Loucy (cell line): ENCODE data around the gene PAX6.

Source experiments
- EZH2phosphoT487 ChIP-seq: fragments of 200-600 bp; IDR thresholded peaks from 2 replicates; pipeline ENCODE4 v1.6.1; 2018; ENCODE audit warnings: antibody characterized with exemption, mild to moderate bottlenecking, moderate library complexity, borderline replicate concordance
- TF ChIP-seq, protein P1 (sequence below): fragments of 200-600 bp; sonication (generic); conservative IDR thresholded peaks from 2 replicates; pipeline ENCODE4 v1.5.1; 2014; ENCODE audit warnings: mild to moderate bottlenecking, antibody characterized with exemption, low read length

DNA sequence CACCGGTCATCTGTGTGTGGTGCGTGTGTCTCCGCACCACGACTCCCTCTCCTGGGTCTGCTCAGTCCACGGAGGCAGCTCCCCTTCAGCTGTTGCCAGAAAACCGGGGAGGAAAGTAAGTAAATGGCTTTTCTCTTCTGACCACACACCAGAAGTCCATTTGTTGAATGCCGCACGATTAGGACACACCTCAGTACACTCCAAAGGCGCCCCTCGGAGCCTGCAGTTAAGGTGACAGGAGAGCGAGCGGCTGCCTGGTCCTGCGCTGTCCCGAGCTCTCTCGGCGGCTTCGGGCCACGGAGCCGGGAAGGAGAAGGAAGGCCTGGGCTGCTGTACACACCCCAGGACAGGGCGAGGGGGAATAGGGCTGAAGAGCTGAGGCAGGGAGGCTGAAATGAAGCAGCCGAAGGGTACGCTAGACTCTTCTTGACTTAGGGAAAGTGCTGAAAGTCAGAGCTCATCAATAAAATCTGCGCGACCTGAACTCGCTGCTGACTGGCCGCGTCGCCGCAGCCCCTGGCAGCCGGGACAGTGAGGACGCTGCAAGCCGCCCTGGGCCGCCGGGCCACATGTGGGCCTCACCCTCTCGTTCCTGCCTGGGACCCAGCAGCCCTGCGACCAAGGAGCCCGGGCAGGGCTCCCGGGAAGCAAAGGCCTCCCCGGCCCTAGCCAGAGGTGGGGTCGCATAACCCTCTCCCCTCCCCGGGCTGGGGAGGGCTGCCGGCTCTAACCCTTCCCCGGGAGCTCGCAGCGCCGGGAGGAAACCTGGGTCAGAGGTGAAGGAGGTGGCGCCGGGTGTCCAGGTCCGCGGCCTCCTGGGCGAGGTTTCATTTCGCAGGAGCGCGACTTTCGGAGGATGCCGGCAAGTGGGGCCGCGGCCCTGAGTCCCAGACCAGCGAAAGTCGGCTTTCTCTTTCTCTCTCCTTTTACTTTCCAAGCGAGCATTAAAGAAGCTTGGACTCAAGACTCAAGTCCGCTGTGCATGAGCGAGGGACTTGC, 1.6 kb upstream of the PAX6 start:
- TF ChIP-seq, protein P1, sequence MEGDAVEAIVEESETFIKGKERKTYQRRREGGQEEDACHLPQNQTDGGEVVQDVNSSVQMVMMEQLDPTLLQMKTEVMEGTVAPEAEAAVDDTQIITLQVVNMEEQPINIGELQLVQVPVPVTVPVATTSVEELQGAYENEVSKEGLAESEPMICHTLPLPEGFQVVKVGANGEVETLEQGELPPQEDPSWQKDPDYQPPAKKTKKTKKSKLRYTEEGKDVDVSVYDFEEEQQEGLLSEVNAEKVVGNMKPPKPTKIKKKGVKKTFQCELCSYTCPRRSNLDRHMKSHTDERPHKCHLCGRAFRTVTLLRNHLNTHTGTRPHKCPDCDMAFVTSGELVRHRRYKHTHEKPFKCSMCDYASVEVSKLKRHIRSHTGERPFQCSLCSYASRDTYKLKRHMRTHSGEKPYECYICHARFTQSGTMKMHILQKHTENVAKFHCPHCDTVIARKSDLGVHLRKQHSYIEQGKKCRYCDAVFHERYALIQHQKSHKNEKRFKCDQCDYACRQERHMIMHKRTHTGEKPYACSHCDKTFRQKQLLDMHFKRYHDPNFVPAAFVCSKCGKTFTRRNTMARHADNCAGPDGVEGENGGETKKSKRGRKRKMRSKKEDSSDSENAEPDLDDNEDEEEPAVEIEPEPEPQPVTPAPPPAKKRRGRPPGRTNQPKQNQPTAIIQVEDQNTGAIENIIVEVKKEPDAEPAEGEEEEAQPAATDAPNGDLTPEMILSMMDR, result no peak
- TF ChIP-seq EZH2phosphoT487, result no peak
